SJCRH30 (cell line): ENCODE measurements around the gene MAOA. TPM values are rescaled to one million over a fixed set of nuclear protein-coding genes. Genes with fewer than 3 reads are reported as not detected.
"Not testable (repeated sequence)": the region's sequence is repeated elsewhere in the genome, so short reads cannot be mapped to it uniquely, and the experiment has no call there.

Source experiments
- DNase-seq, 2 experiments: peaks; one replicate each; pipeline ENCODE4 v3.0.0-alpha.2; 2015 to 2020
- H3K27ac ChIP-seq: fragments of 250-450 bp; sonication (Bioruptor Pico); 2 replicates; pipeline ENCODE4 v1.5.1; 2020; ENCODE audit warnings: mild to moderate bottlenecking, moderate library complexity
- H3K27me3 ChIP-seq: fragments of 250-450 bp; sonication (Bioruptor Pico); 2 replicates; pipeline ENCODE4 v1.5.1; 2020; ENCODE audit warnings: mild to moderate bottlenecking, moderate library complexity
- H3K36me3 ChIP-seq: fragments of 250-450 bp; sonication (Bioruptor Pico); 2 replicates; pipeline ENCODE4 v1.5.1; 2020; ENCODE audit warnings: mild to moderate bottlenecking, moderate library complexity
- H3K4me1 ChIP-seq: fragments of 250-450 bp; sonication (Bioruptor Pico); 2 replicates; pipeline ENCODE4 v1.5.1; 2020; ENCODE audit warnings: mild to moderate bottlenecking, moderate library complexity
- H3K4me3 ChIP-seq: fragments of 250-450 bp; sonication (Bioruptor Pico); 2 replicates; pipeline ENCODE4 v1.5.1; 2020; ENCODE audit warnings: mild to moderate bottlenecking, moderate library complexity
- H3K9me3 ChIP-seq: fragments of 250-450 bp; sonication (Bioruptor Pico); replicated peaks from 2 replicates; pipeline ENCODE4 v1.5.1; 2020; ENCODE audit warnings: mild to moderate bottlenecking, moderate library complexity
- total RNA-seq: library from RNA; depleted of rRNA; stranded (reverse); fragments of >200 nt; shearing (Covaris generic); gene quantifications from 2 replicates; pipeline ENCODE4 v1.2.3, GENCODE V29; 2014; rRNA removed

The MAOA gene
- 0.35 and 0.47 TPM in 2 replicates for total RNA-seq

DNA sequence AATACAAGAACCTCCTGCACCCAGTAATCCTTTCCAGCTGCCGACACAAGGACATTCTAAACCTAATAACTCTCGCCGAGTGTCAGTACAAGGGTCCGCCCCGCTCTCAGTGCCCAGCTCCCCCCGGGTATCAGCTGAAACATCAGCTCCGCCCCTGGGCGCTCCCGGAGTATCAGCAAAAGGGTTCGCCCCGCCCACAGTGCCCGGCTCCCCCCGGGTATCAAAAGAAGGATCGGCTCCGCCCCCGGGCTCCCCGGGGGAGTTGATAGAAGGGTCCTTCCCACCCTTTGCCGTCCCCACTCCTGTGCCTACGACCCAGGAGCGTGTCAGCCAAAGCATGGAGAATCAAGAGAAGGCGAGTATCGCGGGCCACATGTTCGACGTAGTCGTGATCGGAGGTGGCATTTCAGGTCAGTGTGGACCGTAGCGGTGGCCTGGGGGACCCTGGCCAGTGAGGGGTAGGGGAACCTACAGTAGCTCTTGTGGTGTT is at the start of gene MAOA:
Gene MAOA (plus strand): TSS at position 295 of the 490 bp plus-strand sequence. CDS start 43 bp downstream, at position 338.
- Histone ChIP-seq H3K9me3 (no peaks in the 10 kb centered on the region), H3K27ac (no peak within 1 kb of the TSS; the same call in 1 of the 2 replicates), H3K36me3 (no peaks in the 10 kb centered on the region), H3K4me1 (no peaks in the 10 kb centered on the region), H3K27me3 (no peaks in the 10 kb centered on the region), H3K4me3 (peak within 1 kb of the TSS; percentile 69)
- no peak for DNase-seq

DNA sequence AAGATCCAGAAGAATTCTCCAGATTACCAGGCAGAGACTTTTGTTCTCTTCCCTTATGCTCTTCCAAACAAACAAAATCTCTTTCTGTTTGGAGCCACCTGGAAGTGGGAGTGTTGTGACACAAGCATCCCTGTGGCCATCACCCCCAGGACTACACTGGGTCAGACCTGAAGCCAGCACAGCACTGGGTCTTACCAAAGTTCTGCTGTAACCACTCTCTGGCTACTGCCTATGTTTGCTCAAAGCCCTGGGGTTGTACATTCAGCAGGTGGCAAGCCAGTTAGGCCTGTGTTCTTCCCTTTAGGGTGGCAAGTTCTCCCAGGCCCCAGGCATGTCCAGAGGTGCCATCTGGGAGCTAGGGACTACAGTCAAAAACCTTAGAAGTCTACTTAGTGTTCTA is 43.7 kb upstream of the MAOA start:
- no peak for DNase-seq
- Histone ChIP-seq H3K4me3 (no peak overlapping the region), H3K27ac (no peak overlapping the region), H3K4me1 (no peaks in the 10 kb centered on the region), H3K9me3 (no peaks in the 10 kb centered on the region), H3K27me3 (no peaks in the 10 kb centered on the region), H3K36me3 (no peaks in the 10 kb centered on the region)

DNA sequence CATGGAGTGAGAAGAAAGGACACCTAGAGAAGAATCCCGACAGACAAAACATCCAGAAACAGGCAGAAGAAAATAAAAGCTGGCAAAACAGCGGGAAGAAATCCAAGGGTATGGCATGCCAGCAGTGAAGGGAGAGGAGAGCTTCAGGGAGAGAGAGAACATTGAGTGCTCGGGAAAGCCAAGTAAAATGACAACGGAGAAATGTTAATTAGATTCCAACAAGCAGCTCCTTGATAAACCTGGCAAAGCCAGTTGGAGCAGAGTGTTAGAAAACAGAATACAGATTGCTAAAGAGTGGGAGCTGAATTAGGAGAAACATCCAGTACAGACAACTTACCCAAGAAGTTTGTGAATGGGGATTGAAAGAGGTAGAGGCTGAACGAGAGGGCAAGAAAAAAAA is 40.4 kb upstream of the MAOA start:
- no peaks in the 10 kb centered on the region for H3K27me3 ChIP-seq
- H3K4me1 ChIP-seq: no peaks in the 10 kb centered on the region
- DNase-seq: no peak

DNA sequence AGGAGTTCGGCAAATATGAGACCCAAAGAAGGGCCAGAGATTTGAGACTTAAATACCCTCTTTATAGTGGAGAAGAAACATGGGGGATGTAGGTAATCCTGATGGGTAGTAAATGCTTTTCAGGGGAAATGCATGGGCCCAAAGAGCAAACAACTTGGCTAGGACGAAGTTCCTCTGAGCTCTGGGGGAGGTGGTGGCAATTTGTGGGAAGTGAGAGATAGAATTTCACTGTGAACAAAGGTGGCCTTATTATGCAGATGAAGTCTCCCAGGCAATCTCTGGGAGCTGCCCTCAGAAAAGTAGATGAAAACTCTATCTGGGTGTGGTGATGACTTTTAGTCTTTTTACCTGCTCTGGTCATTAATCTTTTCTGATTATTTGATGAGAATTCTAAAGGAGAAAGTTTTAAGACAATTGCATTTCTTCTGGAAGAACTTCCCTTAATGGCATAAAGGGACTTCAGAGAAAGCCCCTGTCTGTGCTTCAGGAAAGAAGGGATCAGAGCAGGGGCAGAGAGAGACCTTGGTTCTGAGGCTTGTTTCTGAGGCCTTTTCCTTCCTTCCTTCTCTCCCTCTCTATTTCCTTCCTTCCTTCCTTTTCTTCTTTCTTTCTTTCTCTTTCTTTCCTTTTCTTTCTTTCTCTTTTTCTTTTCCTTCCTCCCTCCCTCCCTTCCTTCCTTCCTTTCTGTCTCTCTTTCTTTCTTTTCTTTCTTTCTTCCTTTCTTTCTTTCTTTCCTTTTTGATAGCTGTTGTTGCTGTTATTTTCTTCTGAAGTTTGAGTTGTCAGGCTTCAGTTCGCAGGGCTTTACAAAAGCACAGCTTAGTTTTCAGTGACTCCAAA is 37.5 kb upstream of the MAOA start:
- peak in 1 of 2 experiments; percentile 8 for DNase-seq
- H3K4me1 ChIP-seq: no peaks in the 10 kb centered on the region

More for the DNA sequence above, 40.4 kb upstream of the MAOA start:
- Histone ChIP-seq H3K36me3 (no peaks in the 10 kb centered on the region), H3K4me3 (no peak overlapping the region), H3K9me3 (no peaks in the 10 kb centered on the region), H3K27ac (no peak overlapping the region)

DNA sequence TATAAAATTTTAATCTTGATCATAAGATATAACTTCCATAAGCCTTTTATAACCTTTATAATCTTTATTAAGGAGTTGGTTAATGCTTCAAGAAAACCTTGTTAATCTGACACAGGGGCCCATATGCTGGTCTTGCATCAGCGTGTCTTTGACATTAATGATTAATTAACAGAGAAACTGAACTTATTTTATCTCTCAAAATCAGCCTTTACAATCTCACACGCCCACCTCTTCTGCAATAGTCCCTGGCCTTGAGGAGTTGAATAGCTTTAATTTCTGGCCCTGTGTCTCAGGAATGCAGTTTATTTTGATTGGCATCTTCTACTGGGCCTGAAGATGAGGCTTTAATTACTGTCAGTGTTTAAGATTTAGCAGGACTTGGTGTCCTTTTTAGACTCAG is 36.2 kb upstream of the MAOA start:
- H3K36me3 ChIP-seq, H3K4me3 ChIP-seq, H3K27ac ChIP-seq, H3K4me1 ChIP-seq, H3K27me3 ChIP-seq, H3K9me3 ChIP-seq, DNase-seq: not testable (repeated sequence)

More for the DNA sequence above, 37.5 kb upstream of the MAOA start:
- Histone ChIP-seq H3K9me3 (no peaks in the 10 kb centered on the region), H3K36me3 (no peaks in the 10 kb centered on the region), H3K4me3 (no peak overlapping the region), H3K27me3 (no peaks in the 10 kb centered on the region), H3K27ac (no peak overlapping the region)

DNA sequence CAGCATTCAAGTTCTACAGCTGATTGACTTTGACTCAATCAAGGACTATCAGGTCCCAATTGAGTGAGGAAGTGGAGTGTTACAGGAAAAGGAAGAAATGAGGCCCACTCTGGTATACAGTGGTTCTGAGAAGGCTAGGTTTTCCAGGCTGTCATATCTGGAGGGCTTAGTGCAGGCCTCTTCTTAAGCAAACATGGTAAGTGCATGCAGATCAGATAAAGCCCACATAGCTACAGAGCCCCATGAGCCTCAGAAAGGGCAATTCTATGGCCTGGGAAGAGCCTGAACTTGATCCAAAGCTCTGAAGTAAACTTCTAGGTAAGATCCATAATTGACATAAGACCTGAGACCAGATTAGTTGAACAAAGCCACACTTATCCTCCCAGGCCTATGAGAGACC is 29.0 kb upstream of the MAOA start:
- H3K4me3 ChIP-seq: no peak overlapping the region
- H3K27ac ChIP-seq: no peak overlapping the region
- no peaks in the 10 kb centered on the region for H3K27me3 ChIP-seq
- no peaks in the 10 kb centered on the region for H3K9me3 ChIP-seq
- H3K4me1 ChIP-seq: no peaks in the 10 kb centered on the region
- DNase-seq: no peak
- no peaks in the 10 kb centered on the region for H3K36me3 ChIP-seq

DNA sequence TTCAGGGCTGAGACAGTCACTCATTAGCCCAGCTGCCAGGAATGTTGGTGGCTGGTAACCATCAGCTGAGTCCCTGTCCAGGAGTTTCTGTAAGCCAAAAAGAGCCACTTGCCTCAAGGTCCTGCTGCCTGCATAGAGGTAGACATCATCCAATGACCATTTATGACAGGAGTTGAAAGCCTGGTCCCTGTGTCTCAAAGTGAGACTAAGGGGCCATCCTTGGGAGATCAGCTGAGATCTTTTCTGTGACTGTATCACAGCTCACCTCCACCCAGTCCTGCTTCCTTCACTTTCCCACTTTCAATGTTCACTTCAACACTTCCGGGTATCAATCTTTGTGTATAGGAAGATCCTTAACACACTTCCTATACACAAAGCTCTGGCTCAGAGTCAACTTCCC is 28.4 kb upstream of the MAOA start:
- Histone ChIP-seq H3K27me3 (no peaks in the 10 kb centered on the region), H3K27ac (no peak overlapping the region), H3K36me3 (no peaks in the 10 kb centered on the region), H3K4me1 (no peaks in the 10 kb centered on the region), H3K4me3 (no peak overlapping the region), H3K9me3 (no peaks in the 10 kb centered on the region)
- DNase-seq: no peak

DNA sequence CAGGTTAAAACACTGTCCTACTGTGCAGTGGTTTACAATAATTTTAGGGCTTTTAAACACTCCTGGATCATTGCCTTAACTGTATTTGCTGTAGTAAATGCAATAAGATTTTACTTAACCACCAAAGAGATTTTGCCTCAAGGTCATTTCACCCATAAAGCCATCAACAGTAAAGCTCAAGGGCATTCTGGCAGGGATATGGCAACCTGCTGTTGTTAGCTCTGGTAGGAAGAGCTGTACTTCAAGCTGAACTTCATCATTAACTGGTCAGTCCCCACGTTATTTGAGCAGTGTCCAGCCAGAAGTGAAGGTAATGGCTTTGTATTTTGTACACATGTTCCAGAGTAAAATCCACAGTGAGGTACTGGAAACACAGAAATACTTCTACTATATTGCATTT is 26.9 kb upstream of the MAOA start:
- H3K27ac ChIP-seq: no peak overlapping the region
- no peak overlapping the region for H3K4me3 ChIP-seq

DNA sequence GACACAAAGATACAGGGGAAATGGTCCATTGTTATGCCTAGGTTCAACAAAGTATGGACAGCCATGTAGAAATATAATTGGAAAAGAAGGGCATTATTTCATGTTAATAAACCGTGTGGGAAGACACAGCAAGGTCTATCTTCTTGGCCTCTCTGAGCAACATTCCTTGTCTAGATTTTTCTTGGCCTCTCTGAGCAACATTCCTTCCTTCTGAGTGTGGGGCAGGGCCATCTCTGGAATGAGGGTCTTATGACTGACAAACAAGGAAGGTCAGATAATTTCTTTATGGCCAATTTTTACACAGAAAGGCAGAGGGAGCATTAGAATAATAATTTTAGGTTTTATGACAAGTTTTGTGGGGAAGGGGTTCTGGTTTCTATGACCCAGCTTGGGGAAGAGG is 24.3 kb upstream of the MAOA start:
- DNase-seq: no peak
- Histone ChIP-seq H3K36me3 (no peaks in the 10 kb centered on the region), H3K4me1 (no peaks in the 10 kb centered on the region), H3K4me3 (no peak overlapping the region), H3K27ac (no peak overlapping the region), H3K27me3 (no peaks in the 10 kb centered on the region), H3K9me3 (no peaks in the 10 kb centered on the region)

More for the DNA sequence above, 26.9 kb upstream of the MAOA start:
- DNase-seq: no peak
- no peaks in the 10 kb centered on the region for H3K36me3 ChIP-seq
- no peaks in the 10 kb centered on the region for H3K27me3 ChIP-seq
- H3K9me3 ChIP-seq: no peaks in the 10 kb centered on the region
- no peaks in the 10 kb centered on the region for H3K4me1 ChIP-seq

DNA sequence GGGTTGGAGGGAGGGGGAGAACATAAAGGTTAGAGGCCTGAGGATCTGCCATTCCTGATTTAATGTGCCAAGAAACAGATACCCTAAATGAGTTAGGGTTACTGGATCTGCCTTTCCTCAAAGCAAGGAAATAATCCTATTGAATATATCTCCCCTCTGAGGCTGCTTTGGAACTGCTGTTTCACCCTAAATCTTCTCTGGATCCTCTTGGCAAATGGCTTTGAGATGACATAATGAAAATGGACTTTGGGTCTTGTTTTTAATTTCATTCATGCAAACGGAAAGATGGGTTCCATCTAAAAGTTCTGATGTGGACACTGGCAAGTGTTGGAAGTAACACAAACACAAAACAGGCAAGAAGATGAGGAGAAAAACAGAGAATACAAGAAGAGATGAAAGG is 23.0 kb upstream of the MAOA start:
- no peak for DNase-seq

DNA sequence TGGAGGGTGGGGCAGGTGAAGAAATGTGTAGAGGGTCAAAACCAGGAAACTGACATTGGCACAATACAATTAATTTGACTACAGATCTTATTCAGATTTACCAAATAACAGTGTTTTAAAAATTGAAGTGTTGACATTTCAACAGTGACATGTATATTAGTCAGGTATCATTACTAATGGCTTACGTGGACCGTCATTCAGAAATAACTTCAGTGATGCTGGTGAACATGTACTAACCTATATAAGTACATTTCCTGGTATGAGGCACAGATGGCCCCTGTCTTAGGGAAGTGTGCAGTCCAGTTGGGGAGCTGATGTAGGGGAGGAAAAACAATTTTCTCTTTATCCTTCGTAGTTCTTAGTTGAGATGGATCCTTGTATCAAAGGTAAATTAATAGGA is 22.3 kb upstream of the MAOA start:
- H3K9me3 ChIP-seq: no peaks in the 10 kb centered on the region
- no peak overlapping the region for H3K27ac ChIP-seq
- no peak for DNase-seq
- H3K4me1 ChIP-seq: no peaks in the 10 kb centered on the region
- no peaks in the 10 kb centered on the region for H3K36me3 ChIP-seq
- H3K4me3 ChIP-seq: no peak overlapping the region
- no peaks in the 10 kb centered on the region for H3K27me3 ChIP-seq

More for the DNA sequence above, 23.0 kb upstream of the MAOA start:
- H3K9me3 ChIP-seq: no peaks in the 10 kb centered on the region
- no peaks in the 10 kb centered on the region for H3K27me3 ChIP-seq
- H3K36me3 ChIP-seq: no peaks in the 10 kb centered on the region
- no peaks in the 10 kb centered on the region for H3K4me1 ChIP-seq
- H3K27ac ChIP-seq: no peak overlapping the region
- no peak overlapping the region for H3K4me3 ChIP-seq

DNA sequence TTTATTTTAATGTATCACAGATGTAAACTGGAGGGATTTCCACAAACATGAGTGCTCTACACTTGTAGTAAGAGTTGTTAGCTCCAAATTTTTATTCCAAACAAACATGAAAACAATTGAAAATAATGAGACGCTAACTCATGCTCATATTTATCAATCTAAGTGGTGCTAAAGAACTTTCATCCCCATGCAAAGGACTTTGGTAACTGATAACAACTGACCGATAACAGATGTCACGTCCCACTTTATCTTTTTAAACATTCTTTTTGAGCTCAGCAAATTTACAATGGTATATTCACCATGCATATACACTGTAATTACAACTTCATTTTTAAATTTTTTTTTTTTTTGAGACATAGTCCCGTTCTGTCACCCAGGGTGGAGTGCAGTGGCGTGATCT is 15.6 kb upstream of the MAOA start:
- Histone ChIP-seq H3K36me3 (no peaks in the 10 kb centered on the region), H3K27ac (no peak overlapping the region), H3K27me3 (no peaks in the 10 kb centered on the region), H3K9me3 (no peaks in the 10 kb centered on the region), H3K4me3 (no peak overlapping the region), H3K4me1 (no peaks in the 10 kb centered on the region)
- DNase-seq: no peak

DNA sequence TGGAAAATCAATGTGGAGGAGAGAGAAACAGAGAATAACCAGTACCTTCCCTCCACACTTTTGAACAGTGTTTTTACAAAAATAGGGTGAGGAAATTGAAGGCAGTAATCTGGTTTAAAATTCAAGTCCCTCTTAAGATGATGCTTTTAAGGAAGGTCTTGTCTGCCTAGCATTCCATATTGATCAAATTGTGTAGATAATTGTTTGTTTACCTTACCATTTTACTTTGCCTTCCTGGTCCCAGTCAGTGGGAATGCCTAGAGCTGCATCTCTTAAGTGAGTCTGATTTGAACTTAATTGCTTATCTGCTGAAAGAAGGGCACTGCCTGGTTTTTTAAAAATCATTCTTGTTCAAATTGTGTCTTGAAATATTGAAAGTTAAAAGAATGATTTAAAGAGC is 14.4 kb upstream of the MAOA start:
- H3K9me3 ChIP-seq: no peaks in the 10 kb centered on the region
- H3K36me3 ChIP-seq: no peaks in the 10 kb centered on the region
- no peak overlapping the region for H3K27ac ChIP-seq
- H3K4me1 ChIP-seq: no peaks in the 10 kb centered on the region
- H3K4me3 ChIP-seq: no peak overlapping the region
- H3K27me3 ChIP-seq: no peaks in the 10 kb centered on the region
- DNase-seq: no peak

DNA sequence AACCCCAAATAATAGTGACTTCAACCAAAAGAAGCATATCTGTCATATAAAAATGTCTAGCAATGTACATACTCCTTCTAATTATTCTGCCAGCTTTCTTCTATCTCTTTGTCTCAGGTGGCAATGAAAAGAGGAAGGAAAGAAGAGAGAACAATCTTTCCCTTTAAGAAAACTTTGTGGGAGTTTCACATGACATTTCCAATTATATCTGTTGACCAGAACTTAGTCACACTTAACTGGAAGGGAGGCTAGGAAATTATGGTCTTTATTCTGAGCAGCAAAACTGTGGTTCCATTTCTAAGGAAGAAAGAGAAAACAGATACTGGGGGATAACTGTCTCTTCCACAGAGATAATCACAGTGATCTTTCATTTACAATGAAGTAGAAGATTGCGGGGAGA is 12.9 kb upstream of the MAOA start:
- no peak for DNase-seq
- no peaks in the 10 kb centered on the region for H3K9me3 ChIP-seq
- H3K27me3 ChIP-seq: no peaks in the 10 kb centered on the region
- H3K36me3 ChIP-seq: no peaks in the 10 kb centered on the region
- H3K4me3 ChIP-seq: no peak overlapping the region
- H3K4me1 ChIP-seq: no peaks in the 10 kb centered on the region
- H3K27ac ChIP-seq: no peak overlapping the region

DNA sequence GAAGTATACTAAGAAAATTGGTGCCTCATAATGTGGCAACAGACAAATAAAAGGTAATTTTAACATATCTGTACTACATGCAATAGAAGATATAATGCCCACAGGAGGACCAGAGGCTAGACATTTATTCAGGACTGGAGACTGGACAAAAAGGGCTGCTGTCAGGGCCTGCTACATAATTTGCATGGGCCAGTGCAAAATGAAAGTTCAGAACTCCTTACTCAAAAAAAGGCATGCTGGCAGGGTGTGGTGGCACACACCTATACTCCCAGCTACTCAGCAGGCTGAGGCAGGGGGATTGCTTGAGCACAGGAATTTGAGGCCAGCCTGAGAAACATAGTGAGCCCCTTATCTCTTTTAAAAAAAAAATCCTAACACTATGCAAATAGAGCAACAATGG is 12.4 kb upstream of the MAOA start:
- H3K27ac ChIP-seq: no peak overlapping the region
- DNase-seq: no peak
- no peaks in the 10 kb centered on the region for H3K36me3 ChIP-seq
- no peak overlapping the region for H3K4me3 ChIP-seq
- no peaks in the 10 kb centered on the region for H3K9me3 ChIP-seq
- H3K4me1 ChIP-seq: no peaks in the 10 kb centered on the region
- no peaks in the 10 kb centered on the region for H3K27me3 ChIP-seq
